Fibroblast of lung (primary cell): Measurements from ENCODE around the gene ATXN2. TPM values are rescaled to one million over a fixed set of nuclear protein-coding genes. Genes with fewer than 3 reads are reported as not detected.
A peak's percentile ranks its signal among the peaks of the same experiment; 100 is the strongest.

Source experiments
- DNase-seq, 2 donors: peaks; one replicate each; pipeline versions ENCODE4 v3.0.0 to v3.0.0-alpha.2; 2010; ENCODE audit warnings: low read depth in 2 of 2
- H2AFZ ChIP-seq: 2 replicates; pipeline ENCODE4 v1.5.1; 2012; ENCODE audit warnings: low read length, control low read depth, inconsistent platforms
- H3K27ac ChIP-seq: 2 replicates; pipeline ENCODE4 v1.5.1; 2011; ENCODE audit warnings: low read length, control low read depth; ENCODE audit not compliant: insufficient read depth
- H3K27me3 ChIP-seq: 2 replicates; pipeline ENCODE4 v1.5.1; 2011; ENCODE audit warnings: mild to moderate bottlenecking, low read length; ENCODE audit not compliant: control insufficient read depth, insufficient read depth
- H3K36me3 ChIP-seq: 2 replicates; pipeline ENCODE4 v1.5.1; 2011; ENCODE audit warnings: low read length; ENCODE audit not compliant: control insufficient read depth, insufficient read depth
- H3K4me1 ChIP-seq: 2 replicates; pipeline ENCODE4 v1.5.1; 2011; ENCODE audit warnings: low read length; ENCODE audit not compliant: control insufficient read depth, insufficient read depth; ENCODE audit errors: extremely low read depth
- H3K4me2 ChIP-seq: 2 replicates; pipeline ENCODE4 v1.5.1; 2011; ENCODE audit warnings: low read length, control low read depth; ENCODE audit not compliant: insufficient read depth; ENCODE audit errors: extremely low read depth
- H3K4me3 ChIP-seq, 4 experiments: fragments of 200-600 bp in 1 of 4; sonication (generic) in 1 of 4; replicated peaks in 1 of 4; 2 replicates each; pipeline ENCODE4 v1.5.1; 2011 to 2016; ENCODE audit warnings: low read length in 4 of 4, low read depth in 3 of 4, mild to moderate bottlenecking in 3 of 4, control low read depth in 2 of 4, inconsistent platforms in 1 of 4, mixed read lengths in 1 of 4; ENCODE audit not compliant: insufficient read depth in 1 of 4; ENCODE audit errors: control extremely low read depth in 1 of 4
- H3K79me2 ChIP-seq: 2 replicates; pipeline ENCODE4 v1.5.1; 2012; ENCODE audit warnings: mild to moderate bottlenecking, low read length, inconsistent platforms; ENCODE audit not compliant: control insufficient read depth, insufficient read depth
- H3K9ac ChIP-seq: 2 replicates; pipeline ENCODE4 v1.5.1; 2011; ENCODE audit warnings: mild to moderate bottlenecking, low read length, control low read depth; ENCODE audit not compliant: insufficient read depth
- H3K9me3 ChIP-seq: 2 replicates; pipeline ENCODE4 v1.5.1; 2012; ENCODE audit warnings: low read depth, low read length; ENCODE audit not compliant: control insufficient read depth, insufficient read depth
- H4K20me1 ChIP-seq: 2 replicates; pipeline ENCODE4 v1.5.1; 2011; ENCODE audit warnings: low read length; ENCODE audit not compliant: control insufficient read depth, insufficient read depth; ENCODE audit errors: extremely low read depth
- EZH2 ChIP-seq: IDR thresholded peaks from 2 replicates; pipeline ENCODE4 v1.5.1; 2012; ENCODE audit warnings: low read length, control low read depth, mild to moderate bottlenecking; ENCODE audit errors: missing control alignments
- polyA plus RNA-seq, 2 donors: library from polyadenylated mRNA; depleted of rRNA in 1 of 2; stranded (reverse) in 1 of 2; unstranded in 1 of 2; fragments of >200 nt; gene quantifications; 2 replicates each; pipeline ENCODE4 v1.2.1, GENCODE V29; 2011 to 2012; ENCODE audit warnings: missing spikeins in 1 of 2
- total RNA-seq: library from RNA; depleted of rRNA; stranded (reverse); fragments of >200 nt; gene quantifications from 2 replicates; pipeline ENCODE4 v1.2.1, GENCODE V29; 2014
- TF ChIP-seq, protein P1 (sequence below), 2 donors: IDR thresholded peaks in 1 of 2; conservative IDR thresholded peaks in 1 of 2; 1 replicate in 1 of 2; 2 replicates in 1 of 2; pipeline ENCODE4 v1.5.1; 2011 to 2012; ENCODE audit warnings: low read length in 2 of 2, control low read depth in 1 of 2, inconsistent platforms in 1 of 2, low read depth in 1 of 2, mild to moderate bottlenecking in 1 of 2

ATXN2 gene
- total and polyA plus RNA-seq, 2 donors (not counting 1 experiment from before 2014, with no cell fraction given), result 25.9 to 31.2 TPM

DNA sequence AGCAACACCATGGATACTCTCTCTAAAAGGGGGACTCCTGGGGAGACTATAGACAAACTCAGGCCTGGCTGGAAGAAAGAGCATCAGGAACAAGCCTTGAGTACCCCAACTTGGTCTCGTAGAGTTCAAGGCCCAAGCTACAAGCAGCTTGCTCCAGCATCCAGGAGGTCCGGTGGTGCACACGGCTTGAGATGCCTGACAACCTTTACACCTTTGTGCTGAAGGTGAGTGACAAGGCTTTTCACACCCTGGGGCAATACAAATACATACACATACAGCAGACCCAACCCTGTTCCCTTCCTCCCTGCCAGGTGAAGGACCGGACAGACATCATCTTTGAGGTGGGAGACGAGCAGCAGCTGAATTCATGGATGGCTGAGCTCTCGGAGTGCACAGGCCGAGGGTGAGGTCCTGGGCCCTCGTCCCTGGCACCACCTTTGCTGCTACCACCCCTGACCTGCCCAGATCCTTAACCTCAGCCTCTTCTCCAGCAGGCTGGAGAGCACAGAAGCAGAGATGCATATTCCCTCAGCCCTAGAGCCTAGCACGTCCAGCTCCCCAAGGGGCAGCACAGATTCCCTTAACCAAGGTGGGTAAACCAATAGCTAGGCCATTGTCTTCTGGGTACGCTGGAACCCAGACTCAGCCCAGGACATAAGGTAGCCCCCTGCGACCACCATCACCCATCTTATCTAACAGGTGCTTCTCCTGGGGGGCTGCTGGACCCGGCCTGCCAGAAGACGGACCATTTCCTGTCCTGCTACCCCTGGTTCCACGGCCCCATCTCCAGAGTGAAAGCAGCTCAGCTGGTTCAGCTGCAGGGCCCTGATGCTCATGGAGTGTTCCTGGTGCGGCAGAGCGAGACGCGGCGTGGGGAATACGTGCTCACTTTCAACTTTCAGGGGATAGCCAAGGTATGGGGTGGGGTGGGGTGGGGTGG, 152.2 kb downstream of the ATXN2 start:
- DNase-seq, result no peak
- H3K4me3 ChIP-seq, result no peak overlapping the region
- H3K9ac ChIP-seq, result no peak overlapping the region
- H3K4me2 ChIP-seq, result no peak overlapping the region
- H3K27ac ChIP-seq, result no peak overlapping the region
- H3K79me2 ChIP-seq, result peaks cover 49% of the 10 kb centered on the region
- H3K36me3 ChIP-seq, result peaks cover 33% of the 10 kb centered on the region
- no peaks in the 10 kb centered on the region for H3K27me3 ChIP-seq
- no peak for TF ChIP-seq EZH2
- TF ChIP-seq, protein P1, sequence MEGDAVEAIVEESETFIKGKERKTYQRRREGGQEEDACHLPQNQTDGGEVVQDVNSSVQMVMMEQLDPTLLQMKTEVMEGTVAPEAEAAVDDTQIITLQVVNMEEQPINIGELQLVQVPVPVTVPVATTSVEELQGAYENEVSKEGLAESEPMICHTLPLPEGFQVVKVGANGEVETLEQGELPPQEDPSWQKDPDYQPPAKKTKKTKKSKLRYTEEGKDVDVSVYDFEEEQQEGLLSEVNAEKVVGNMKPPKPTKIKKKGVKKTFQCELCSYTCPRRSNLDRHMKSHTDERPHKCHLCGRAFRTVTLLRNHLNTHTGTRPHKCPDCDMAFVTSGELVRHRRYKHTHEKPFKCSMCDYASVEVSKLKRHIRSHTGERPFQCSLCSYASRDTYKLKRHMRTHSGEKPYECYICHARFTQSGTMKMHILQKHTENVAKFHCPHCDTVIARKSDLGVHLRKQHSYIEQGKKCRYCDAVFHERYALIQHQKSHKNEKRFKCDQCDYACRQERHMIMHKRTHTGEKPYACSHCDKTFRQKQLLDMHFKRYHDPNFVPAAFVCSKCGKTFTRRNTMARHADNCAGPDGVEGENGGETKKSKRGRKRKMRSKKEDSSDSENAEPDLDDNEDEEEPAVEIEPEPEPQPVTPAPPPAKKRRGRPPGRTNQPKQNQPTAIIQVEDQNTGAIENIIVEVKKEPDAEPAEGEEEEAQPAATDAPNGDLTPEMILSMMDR (conservative IDR thresholded peaks at IDR 0.05 in 1 of 2, IDR thresholded peaks at IDR 0.05 in 1 of 2; ENCODE audit: low read depth in 1 of 2, low read length in 2 of 2), result no peak
- peaks cover 2% of the 10 kb centered on the region for H4K20me1 ChIP-seq
- no peaks in the 10 kb centered on the region for H3K9me3 ChIP-seq
- H3K4me1 ChIP-seq, result peaks cover 21% of the 10 kb centered on the region
- no peak overlapping the region for H2AFZ ChIP-seq

DNA sequence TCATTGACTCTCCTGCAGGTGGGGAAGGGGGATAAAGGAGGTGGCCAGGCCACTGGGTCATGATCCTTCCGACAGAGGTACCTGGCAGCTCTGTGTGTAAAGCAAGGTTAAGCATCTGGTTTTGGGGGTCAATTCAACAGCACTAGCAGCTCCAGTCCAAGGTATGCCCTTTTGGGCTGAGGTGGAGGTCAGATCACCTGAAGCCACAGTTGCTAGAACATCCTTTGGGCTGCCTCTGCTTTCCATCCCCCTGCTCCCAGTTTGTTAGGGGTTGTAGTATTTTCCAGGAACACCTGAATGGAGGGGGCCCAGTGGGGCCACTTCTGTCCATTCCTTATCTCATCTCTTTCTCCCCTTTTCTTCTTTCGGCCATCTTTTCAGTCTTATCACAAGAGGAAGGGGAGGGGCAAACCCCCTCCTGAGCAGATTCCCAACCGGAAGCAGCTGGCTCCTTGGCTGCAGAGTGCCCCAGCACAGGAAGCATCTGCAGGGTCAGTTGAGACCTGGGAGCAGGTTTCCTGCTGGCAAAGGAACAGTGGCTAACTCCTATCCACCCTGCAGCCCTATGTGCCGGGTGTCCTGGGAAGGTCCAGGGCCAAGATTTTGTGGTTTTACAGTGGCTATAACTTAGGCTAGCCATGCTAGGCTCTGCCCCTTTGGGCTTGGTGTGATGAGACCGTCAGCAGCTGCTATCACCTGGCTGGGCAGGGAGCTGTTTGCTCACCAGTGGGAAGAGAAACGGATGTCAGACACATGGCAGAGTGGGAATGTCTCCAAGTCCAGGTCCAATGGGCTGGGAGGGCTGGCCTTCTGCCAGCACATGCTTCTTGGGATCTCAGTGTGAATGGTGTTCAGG, 153.2 kb downstream of the ATXN2 start:
- H3K27me3 ChIP-seq, result no peaks in the 10 kb centered on the region
- peak; percentile 47 to 59 for DNase-seq
- H3K27ac ChIP-seq, result peak overlapping the region; percentile 59
- H3K4me2 ChIP-seq, result peak overlapping the region; percentile 10
- peaks cover 21% of the 10 kb centered on the region for H3K4me1 ChIP-seq
- H3K79me2 ChIP-seq, result peaks cover 58% of the 10 kb centered on the region
- H3K36me3 ChIP-seq, result peaks cover 32% of the 10 kb centered on the region
- H3K9ac ChIP-seq, result no peak overlapping the region
- TF ChIP-seq EZH2, result no peak
- TF ChIP-seq, protein P1 (conservative IDR thresholded peaks at IDR 0.05 in 1 of 2, IDR thresholded peaks at IDR 0.05 in 1 of 2; ENCODE audit: low read depth in 1 of 2, low read length in 2 of 2), result no peak
- H3K4me3 ChIP-seq, result no peak overlapping the region
- no peaks in the 10 kb centered on the region for H3K9me3 ChIP-seq
- peaks cover 2% of the 10 kb centered on the region for H4K20me1 ChIP-seq
- H2AFZ ChIP-seq, result no peak overlapping the region
